ENCODE data around the gene ZNF423. TPM values are rescaled to one million over a fixed set of nuclear protein-coding genes. Genes with fewer than 3 reads are reported as not detected.

ZNF423 gene
- total and polyA plus RNA-seq, 9 of the 15 experiments (the other 6 are each of a cell fraction or from before 2014, with no cell fraction given), result not detected

- TF ChIP-seq ZNF717 (CRISPR knock-in tag; IDR thresholded peaks at IDR 0.05) (no peak), FOSL1 (tag; conservative IDR thresholded peaks at IDR 0.05) (no peak), CREBBP (IDR thresholded peaks at IDR 0.05; ENCODE audit: low read depth, low read length) (no peak), PRMT5 (CRISPR knock-in tag; IDR thresholded peaks at IDR 0.05) (no peak), ETV1 (tag; conservative IDR thresholded peaks at IDR 0.05; ENCODE audit: low read depth) (no peak), CTCFL (IDR thresholded peaks at IDR 0.05; ENCODE audit: borderline replicate concordance, insufficient read depth, low read depth, low read length, poor library complexity, severe bottlenecking) (peak; percentile 43), ZNF586 (CRISPR knock-in tag; conservative IDR thresholded peaks at IDR 0.05) (no peak), ZSCAN32 (CRISPR knock-in tag; IDR thresholded peaks at IDR 0.05) (no peak), ZBTB2 (IDR thresholded peaks at IDR 0.05) (no peak), PTTG1 (tag; IDR thresholded peaks at IDR 0.05; ENCODE audit: low read depth) (no peak), KLF13 (tag; IDR thresholded peaks at IDR 0.05; ENCODE audit: borderline replicate concordance, low read depth) (no peak), ZFP30 (CRISPR knock-in tag; IDR thresholded peaks at IDR 0.05; ENCODE audit: borderline replicate concordance) (no peak), MAZ (CRISPR knock-in tag; conservative IDR thresholded peaks at IDR 0.05 in 1 of 2, IDR thresholded peaks at IDR 0.05 in 1 of 2) (0 out of 4 replicates have a peak, but pooled peaks of 1 of the 2 experiments have one; percentile 40), HNRNPLL (IDR thresholded peaks at IDR 0.05; ENCODE audit: low read depth, low read length, poor library complexity, severe bottlenecking) (peak; percentile 87), MEF2A (IDR thresholded peaks at IDR 0.05; ENCODE audit: control insufficient read depth, low read depth, low read length) (no peak), HNRNPH1 (optimal IDR thresholded peaks at IDR 0.05; ENCODE audit: low read depth, low read length) (no peak), ZNF134 (CRISPR knock-in tag; conservative IDR thresholded peaks at IDR 0.05) (no peak), KDM4B (IDR thresholded peaks at IDR 0.05; ENCODE audit: borderline replicate concordance in 2 of 2, low read depth in 1 of 2) (no peak), BCLAF1 (IDR thresholded peaks at IDR 0.05; ENCODE audit: borderline replicate concordance in 1 of 2, control insufficient read depth in 1 of 2, low read depth in 2 of 2, low read length in 1 of 2) (no peak), FUS (optimal IDR thresholded peaks at IDR 0.05; ENCODE audit: low read depth, low read length) (no peak), CREB1 (IDR thresholded peaks at IDR 0.05) (no peak), CREB1 (CRISPR knock-in tag; IDR thresholded peaks at IDR 0.05) (no peak), ZKSCAN3 (CRISPR knock-in tag; IDR thresholded peaks at IDR 0.05) (no peak), ELF4 (CRISPR knock-in tag; IDR thresholded peaks at IDR 0.05) (no peak)
Observed at GRCh38 chr16:49876716-49877129, 20.8 kb upstream of the ZNF423 start (continued).
